ENCODE data around the gene PTRHD1.

DNA sequence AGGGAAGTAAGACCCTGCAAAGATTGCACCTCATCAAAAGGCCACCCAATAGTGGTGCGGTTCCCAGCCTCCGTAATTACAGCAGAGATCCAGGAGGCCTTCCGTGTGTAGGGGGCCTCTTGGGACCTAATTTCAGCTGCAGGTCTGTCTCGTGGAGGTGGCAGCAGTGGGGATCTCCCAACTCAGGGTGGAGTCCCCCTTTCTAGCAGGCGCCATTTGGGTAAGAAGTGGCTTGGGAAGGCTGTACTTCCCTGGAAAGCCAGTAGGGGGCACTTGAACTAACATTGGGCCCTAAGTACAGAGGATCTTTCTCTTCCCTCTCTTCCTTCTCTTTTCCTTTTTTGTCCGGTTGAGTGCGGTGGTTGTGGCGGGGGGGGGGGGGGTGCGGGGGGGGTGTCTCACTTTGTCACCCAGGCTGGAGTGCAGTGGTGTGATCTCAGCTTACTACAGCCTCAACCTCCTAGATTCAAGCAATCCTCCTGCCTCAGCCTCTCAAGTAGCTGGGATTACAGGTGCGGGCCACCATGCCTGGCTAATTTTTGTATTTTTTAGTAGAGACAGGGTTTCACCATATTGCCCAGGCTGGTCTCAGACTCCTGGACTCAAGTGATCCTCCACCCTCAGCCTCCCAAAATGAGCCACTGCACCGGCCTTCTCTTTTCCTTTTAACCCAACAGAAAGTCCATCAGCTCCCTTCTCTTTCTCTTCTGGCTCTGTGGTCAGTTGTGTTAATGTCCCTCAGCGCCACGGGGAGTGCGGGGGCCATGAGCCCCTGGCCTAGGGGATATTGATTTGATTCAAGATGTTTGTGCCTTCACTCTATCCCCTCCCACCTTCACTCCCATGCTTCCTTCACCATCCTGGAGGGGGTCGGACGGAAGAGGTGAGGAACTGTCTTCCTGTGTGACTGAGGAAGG is 32.0 kb upstream of the PTRHD1 start:
- TF ChIP-seq, protein P1, sequence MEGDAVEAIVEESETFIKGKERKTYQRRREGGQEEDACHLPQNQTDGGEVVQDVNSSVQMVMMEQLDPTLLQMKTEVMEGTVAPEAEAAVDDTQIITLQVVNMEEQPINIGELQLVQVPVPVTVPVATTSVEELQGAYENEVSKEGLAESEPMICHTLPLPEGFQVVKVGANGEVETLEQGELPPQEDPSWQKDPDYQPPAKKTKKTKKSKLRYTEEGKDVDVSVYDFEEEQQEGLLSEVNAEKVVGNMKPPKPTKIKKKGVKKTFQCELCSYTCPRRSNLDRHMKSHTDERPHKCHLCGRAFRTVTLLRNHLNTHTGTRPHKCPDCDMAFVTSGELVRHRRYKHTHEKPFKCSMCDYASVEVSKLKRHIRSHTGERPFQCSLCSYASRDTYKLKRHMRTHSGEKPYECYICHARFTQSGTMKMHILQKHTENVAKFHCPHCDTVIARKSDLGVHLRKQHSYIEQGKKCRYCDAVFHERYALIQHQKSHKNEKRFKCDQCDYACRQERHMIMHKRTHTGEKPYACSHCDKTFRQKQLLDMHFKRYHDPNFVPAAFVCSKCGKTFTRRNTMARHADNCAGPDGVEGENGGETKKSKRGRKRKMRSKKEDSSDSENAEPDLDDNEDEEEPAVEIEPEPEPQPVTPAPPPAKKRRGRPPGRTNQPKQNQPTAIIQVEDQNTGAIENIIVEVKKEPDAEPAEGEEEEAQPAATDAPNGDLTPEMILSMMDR (IDR thresholded peaks at IDR 0.05; ENCODE audit: low read depth, low read length), result peak; percentile 57
- no peak for TF ChIP-seq EZH2phosphoT487 (IDR thresholded peaks at IDR 0.05; ENCODE audit: low read depth)

Data from OCI-LY3 (cell line).